Ovary (tissue), 3 donors: ENCODE measurements around the gene ANKRD53.

Experiments
- CTCF ChIP-seq, 3 donors: fragments of 450-650 bp in 2 of 3; fragments of 200-600 bp in 1 of 3; IDR thresholded peaks; one replicate each; pipeline versions ENCODE4 v1.5.1 to v1.8.0; 2016 to 2022; ENCODE audit warnings: antibody characterized with exemption in 3 of 3, mild to moderate bottlenecking in 1 of 3
- POLR2A ChIP-seq: fragments of 450-650 bp; IDR thresholded peaks from one replicate; pipeline ENCODE4 v1.6.1; 2017; ENCODE audit warnings: antibody characterized with exemption, mild to moderate bottlenecking, moderate library complexity
- donor health status: DM: no; HTN: no; CAD: no.

- TF ChIP-seq CTCF (IDR thresholded peaks at IDR 0.05) = no peak
- TF ChIP-seq POLR2A = no peak
These were observed 9.0 kb downstream of the ANKRD53 start for GRCh38 chr2:70987386-70987785.
